ENCODE data around the gene WDR83. TPM values are rescaled to one million over a fixed set of nuclear protein-coding genes. Genes with fewer than 3 reads are reported as not detected.

Gene WDR83
- total and polyA plus RNA-seq, 2 of the 8 experiments (the other 6 are each of a cell fraction or from before 2014, with no cell fraction given), result 12.6 to 15.3 TPM

GRCh38 chr19:12638611-12639182 is 27.9 kb upstream of the WDR83 start:
- ChIA-PET POLR2A (ENCODE audit: partially characterized antibody) (no interaction called here), CTCF (ENCODE audit: partially characterized antibody) (interaction anchor here (0.6 to 2.5 kb wide), 5 partner anchors 8 to 157 kb away, joined by 3 to 14 read pairs (median 6); partner anchors contain the start of genes ZNF490 and ZNF791)
- Histone ChIP-seq H2BK120ac (replicated peaks; ENCODE audit: low read depth, low read length) (no peak overlapping the region), H3K79me1 (ENCODE audit: low read depth, low read length) (no peaks in the 10 kb centered on the region), H3K18ac (ENCODE audit: extremely low read depth, low read length) (no peak overlapping the region), H3K9ac (replicated peaks in 1 of 4; ENCODE audit: extremely low read depth in 1 of 4, low read depth in 3 of 4, low read length in 3 of 4) (no peak overlapping the region), H2BK5ac (ENCODE audit: low read depth, low read length) (no peak overlapping the region), H3K36me3 (ENCODE audit: control insufficient read depth in 2 of 4, insufficient read depth in 4 of 4, low read length in 3 of 4) (no peaks in the 10 kb centered on the region), H3K27me3 (replicated peaks in 1 of 4; ENCODE audit: control insufficient read depth in 3 of 4, extremely low read depth in 1 of 4, insufficient read depth in 3 of 4, low read length in 3 of 4) (no peaks in the 10 kb centered on the region), H4K20me1 (replicated peaks in 1 of 2; ENCODE audit: control insufficient read depth in 1 of 2, insufficient read depth in 2 of 2, low read length in 2 of 2) (no peaks in the 10 kb centered on the region), H3K4me1 (replicated peaks in 1 of 4; ENCODE audit: control insufficient read depth in 3 of 4, insufficient read depth in 4 of 4, low read length in 3 of 4) (no peaks in the 10 kb centered on the region; a peak in 2 of 7 replicates), H2AK5ac (ENCODE audit: low read depth, low read length) (no peak overlapping the region), H3K79me2 (ENCODE audit: control insufficient read depth in 1 of 2, insufficient read depth in 2 of 2, low read length in 2 of 2) (no peaks in the 10 kb centered on the region), H4K8ac (ENCODE audit: extremely low read depth, insufficient read depth, low read length) (no peak overlapping the region), H2BK15ac (ENCODE audit: low read length) (no peak overlapping the region), H3K4me2 (ENCODE audit: insufficient read depth in 1 of 2, low read depth in 2 of 2, low read length in 2 of 2) (no peak overlapping the region), H4K91ac (replicated peaks; ENCODE audit: insufficient read length, low read length) (no peak overlapping the region), H2BK12ac (ENCODE audit: low read depth, low read length) (no peak overlapping the region), H4K5ac (ENCODE audit: insufficient read length, low read depth, low read length) (no peak overlapping the region), H3K4ac (replicated peaks; ENCODE audit: insufficient read length, low read depth, low read length) (no peak overlapping the region), H3K23ac (ENCODE audit: insufficient read length) (no peak overlapping the region), H3K23me2 (ENCODE audit: low read depth, low read length) (peaks cover 1% of the 10 kb centered on the region; the same call in 1 of the 2 replicates), H2BK20ac (ENCODE audit: low read length) (no peak overlapping the region), H2AFZ (ENCODE audit: low read length) (no peak overlapping the region), H3K56ac (replicated peaks; ENCODE audit: insufficient read length, low read depth, low read length) (no peak overlapping the region), H3K4me3 (ENCODE audit: extremely low read depth in 1 of 4, insufficient read depth in 2 of 4, low read depth in 3 of 4, low read length in 4 of 4) (no peak overlapping the region), H3K9me3 (ENCODE audit: insufficient read depth in 2 of 2, low read depth in 1 of 2, low read length in 1 of 2) (no peaks in the 10 kb centered on the region), H3K14ac (ENCODE audit: insufficient read length) (no peak overlapping the region), H3K27ac (ENCODE audit: low read depth, low read length) (no peak overlapping the region)
- 93% methylated on average over 19 of the region's 22 CpGs; no CpG with 5 or more reads in 1 of the 2 experiments for WGBS, 2 experiments (ENCODE audit: extremely low coverage in 1 of 2, insufficient coverage in 1 of 2, insufficient read length in 1 of 2, insufficient replicate concordance in 2 of 2, low coverage in 1 of 2, low lambda C conversion rate in 2 of 2, missing lambda C conversion rate in 1 of 2)
- DNase-seq (ENCODE audit: low read depth in 1 of 2, low spot score in 2 of 2), result no peak
- TF ChIP-seq BCL11A (IDR thresholded peaks at IDR 0.05; ENCODE audit: low read depth in 2 of 2, low read length in 2 of 2), result no peak
- no peak for TF ChIP-seq EGR1 (IDR thresholded peaks at IDR 0.05; ENCODE audit: borderline replicate concordance, low read depth, low read length)
- TF ChIP-seq, protein P1, sequence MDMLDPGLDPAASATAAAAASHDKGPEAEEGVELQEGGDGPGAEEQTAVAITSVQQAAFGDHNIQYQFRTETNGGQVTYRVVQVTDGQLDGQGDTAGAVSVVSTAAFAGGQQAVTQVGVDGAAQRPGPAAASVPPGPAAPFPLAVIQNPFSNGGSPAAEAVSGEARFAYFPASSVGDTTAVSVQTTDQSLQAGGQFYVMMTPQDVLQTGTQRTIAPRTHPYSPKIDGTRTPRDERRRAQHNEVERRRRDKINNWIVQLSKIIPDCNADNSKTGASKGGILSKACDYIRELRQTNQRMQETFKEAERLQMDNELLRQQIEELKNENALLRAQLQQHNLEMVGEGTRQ (IDR thresholded peaks at IDR 0.05; ENCODE audit: low read length), result no peak
- no peak for TF ChIP-seq KDM1A (IDR thresholded peaks at IDR 0.05; ENCODE audit: borderline replicate concordance, low read length)
- no peak for TF ChIP-seq MAFK (IDR thresholded peaks at IDR 0.05; ENCODE audit: low read depth, low read length)
- no peak for TF ChIP-seq GABPA (IDR thresholded peaks at IDR 0.05; ENCODE audit: borderline replicate concordance, insufficient read depth, low read length)
- TF ChIP-seq RBBP5 (IDR thresholded peaks at IDR 0.05; ENCODE audit: borderline replicate concordance, low read depth, low read length), result no peak
- FAIRE-seq, result no peak

Data from H1 (cell line).